H9 (cell line): ENCODE results near the gene UBAP1. TPM values are rescaled to one million over a fixed set of nuclear protein-coding genes. Genes with fewer than 3 reads are reported as not detected.

ENCODE experiments used
- DNase-seq: peaks from one replicate; pipeline ENCODE4 v3.0.0-alpha.2; 2017
- H2AFZ ChIP-seq: one replicate; pipeline ENCODE4 v1.6.1; 2013; ENCODE audit warnings: mild to moderate bottlenecking, low read length, control low read depth, moderate library complexity
- H2AK5ac ChIP-seq: 2 replicates; pipeline ENCODE4 v1.6.1; 2013; ENCODE audit warnings: low read length, control low read depth, mixed read lengths; ENCODE audit not compliant: insufficient read length
- H2BK120ac ChIP-seq: one replicate; pipeline ENCODE4 v1.6.1; 2013; ENCODE audit warnings: low read depth, mild to moderate bottlenecking, low read length, control low read depth, inconsistent platforms; ENCODE audit not compliant: poor library complexity, severe bottlenecking
- H2BK12ac ChIP-seq: 2 replicates; pipeline ENCODE4 v1.6.1; 2013; ENCODE audit warnings: low read length, control low read depth, mixed read lengths, low read depth; ENCODE audit not compliant: insufficient read length
- H2BK15ac ChIP-seq: 2 replicates; pipeline ENCODE4 v1.6.1; 2013; ENCODE audit warnings: low read depth, low read length, control low read depth
- H2BK20ac ChIP-seq: one replicate; pipeline ENCODE4 v1.6.1; 2013; ENCODE audit warnings: low read depth, mild to moderate bottlenecking, low read length, control low read depth, inconsistent platforms; ENCODE audit not compliant: poor library complexity, severe bottlenecking
- H2BK5ac ChIP-seq: 2 replicates; pipeline ENCODE4 v1.6.1; 2013; ENCODE audit warnings: low read length, control low read depth, mixed read lengths; ENCODE audit not compliant: insufficient read length
- H3K14ac ChIP-seq: 2 replicates; pipeline ENCODE4 v1.6.1; 2013; ENCODE audit warnings: low read length, control low read depth; ENCODE audit not compliant: insufficient read depth
- H3K18ac ChIP-seq: 2 replicates; pipeline ENCODE4 v1.6.1; 2013; ENCODE audit warnings: low read depth, mild to moderate bottlenecking, mixed read lengths, low read length, control low read depth; ENCODE audit not compliant: insufficient read length
- H3K23ac ChIP-seq: 2 replicates; pipeline ENCODE4 v1.6.1; 2013; ENCODE audit warnings: low read length, control low read depth, mixed read lengths, low read depth; ENCODE audit not compliant: insufficient read length
- H3K23me2 ChIP-seq: 2 replicates; pipeline ENCODE4 v1.6.1; 2013; ENCODE audit warnings: low read depth, mild to moderate bottlenecking, mixed read lengths, low read length, control low read depth; ENCODE audit not compliant: insufficient read length, poor library complexity, severe bottlenecking
- H3K27ac ChIP-seq: 2 replicates; pipeline ENCODE4 v1.5.1; 2013; ENCODE audit warnings: low read length, control low read depth, mixed read lengths, low read depth; ENCODE audit not compliant: insufficient read length
- H3K27me3 ChIP-seq: 2 replicates; pipeline ENCODE4 v1.6.1; 2013; ENCODE audit warnings: low read length, control low read depth, inconsistent platforms; ENCODE audit not compliant: insufficient read depth
- H3K4ac ChIP-seq: 2 replicates; pipeline ENCODE4 v1.6.1; 2013; ENCODE audit warnings: low read depth, mild to moderate bottlenecking, control low read depth, inconsistent platforms, low read length, moderate library complexity
- H3K4me1 ChIP-seq: 2 replicates; pipeline ENCODE4 v1.6.1; 2013; ENCODE audit warnings: low read length, control low read depth, inconsistent platforms; ENCODE audit not compliant: insufficient read depth
- H3K4me2 ChIP-seq: 2 replicates; pipeline ENCODE4 v1.6.1; 2013; ENCODE audit warnings: low read length, control low read depth, mixed read lengths; ENCODE audit not compliant: insufficient read length, insufficient read depth
- H3K56ac ChIP-seq: 2 replicates; pipeline ENCODE4 v1.6.1; 2013; ENCODE audit warnings: low read depth, mild to moderate bottlenecking, mixed read lengths, low read length, control low read depth; ENCODE audit not compliant: insufficient read length
- H3K79me1 ChIP-seq: 2 replicates; pipeline ENCODE4 v1.6.1; 2013; ENCODE audit warnings: low read depth, mild to moderate bottlenecking, moderate library complexity, low read length, control low read depth, inconsistent platforms; ENCODE audit not compliant: insufficient read depth, poor library complexity, severe bottlenecking
- H3K79me2 ChIP-seq: 2 replicates; pipeline ENCODE4 v1.6.1; 2013; ENCODE audit warnings: low read length, control low read depth, inconsistent platforms; ENCODE audit not compliant: insufficient read depth
- H3K9ac ChIP-seq: 2 replicates; pipeline ENCODE4 v1.6.1; 2013; ENCODE audit warnings: low read length, control low read depth, mixed read lengths; ENCODE audit not compliant: insufficient read length; ENCODE audit errors: extremely low read depth
- H3K9me3 ChIP-seq: one replicate; pipeline ENCODE4 v1.6.1; 2013; ENCODE audit warnings: low read depth, low read length, inconsistent platforms; ENCODE audit not compliant: control insufficient read depth
- H3T11ph ChIP-seq: one replicate; pipeline ENCODE4 v1.6.1; 2013; ENCODE audit warnings: mild to moderate bottlenecking, low read length, control low read depth, inconsistent platforms
- H4K20me1 ChIP-seq: one replicate; pipeline ENCODE4 v1.6.1; 2013; ENCODE audit not compliant: control insufficient read depth, insufficient read length, insufficient read depth
- H4K5ac ChIP-seq: 2 replicates; pipeline ENCODE4 v1.6.1; 2013; ENCODE audit warnings: low read depth, mild to moderate bottlenecking, mixed read lengths, low read length, control low read depth; ENCODE audit not compliant: insufficient read length
- H4K8ac ChIP-seq: replicated peaks from 2 replicates; pipeline ENCODE4 v1.6.1; 2013; ENCODE audit warnings: low read length, control low read depth, mixed read lengths, low read depth; ENCODE audit not compliant: insufficient read length
- H4K91ac ChIP-seq: 2 replicates; pipeline ENCODE4 v1.6.1; 2013; ENCODE audit warnings: low read depth, mild to moderate bottlenecking, moderate library complexity, mixed read lengths, low read length, control low read depth; ENCODE audit not compliant: insufficient read length
- H3K27ac Mint-ChIP-seq, 3 experiments: 2 replicates in 2 of 3; 3 replicates in 1 of 3; pipeline ENCODE4 v1.8.0; 2020 to 2021; ENCODE audit warnings: mixed read lengths in 3 of 3, mild to moderate bottlenecking in 1 of 3, moderate library complexity in 1 of 3
- H3K27me3 Mint-ChIP-seq: 2 replicates; pipeline ENCODE4 v1.8.0; 2021; ENCODE audit warnings: low read depth, mild to moderate bottlenecking, moderate library complexity, mixed read lengths
- H3K36me3 Mint-ChIP-seq, 3 experiments: 2 replicates in 2 of 3; 3 replicates in 1 of 3; pipeline ENCODE4 v1.8.0; 2020 to 2021; ENCODE audit warnings: low read depth in 3 of 3, mixed read lengths in 3 of 3; ENCODE audit not compliant: insufficient read depth in 1 of 3
- H3K4me1 Mint-ChIP-seq, 2 experiments: 2 replicates each; pipeline ENCODE4 v1.8.0; 2020; ENCODE audit warnings: mixed read lengths in 2 of 2
- H3K4me3 Mint-ChIP-seq, 2 experiments: 2 replicates in 1 of 2; 3 replicates in 1 of 2; pipeline ENCODE4 v1.8.0; 2020 to 2021; ENCODE audit warnings: mild to moderate bottlenecking in 2 of 2, mixed read lengths in 2 of 2, moderate library complexity in 1 of 2
- H3K9me3 Mint-ChIP-seq, 2 experiments: 2 replicates in 1 of 2; 3 replicates in 1 of 2; pipeline ENCODE4 v1.8.0; 2020; ENCODE audit warnings: mild to moderate bottlenecking in 2 of 2, mixed read lengths in 2 of 2, moderate library complexity in 1 of 2
- CTCF ChIP-seq: fragments of 200-600 bp; sonication (generic); conservative IDR thresholded peaks from 3 replicates; pipeline ENCODE4 v1.8.0; 2021; ENCODE audit warnings: antibody characterized with exemption, mild to moderate bottlenecking
- WGBS: extraction: QIAGEN DNeasy Blood & Tissue Kit; methylation state at CpG from one replicate; pipeline ENCODE4 v1.1.7; 2013; ENCODE audit warnings: missing lambda C conversion rate, low lambda C conversion rate, mixed read lengths; ENCODE audit not compliant: insufficient read length; ENCODE audit errors: extremely low coverage; 5-methylcytosine and 5-hydroxymethylcytosine counted together
- total RNA-seq: library from RNA; stranded (reverse); gene quantifications from 2 replicates; pipeline ENCODE4 v1.2.1, GENCODE V29; 2021

The UBAP1 gene
- total RNA-seq, 1 experiment from 2014 or later = 32.6 TPM

DNA sequence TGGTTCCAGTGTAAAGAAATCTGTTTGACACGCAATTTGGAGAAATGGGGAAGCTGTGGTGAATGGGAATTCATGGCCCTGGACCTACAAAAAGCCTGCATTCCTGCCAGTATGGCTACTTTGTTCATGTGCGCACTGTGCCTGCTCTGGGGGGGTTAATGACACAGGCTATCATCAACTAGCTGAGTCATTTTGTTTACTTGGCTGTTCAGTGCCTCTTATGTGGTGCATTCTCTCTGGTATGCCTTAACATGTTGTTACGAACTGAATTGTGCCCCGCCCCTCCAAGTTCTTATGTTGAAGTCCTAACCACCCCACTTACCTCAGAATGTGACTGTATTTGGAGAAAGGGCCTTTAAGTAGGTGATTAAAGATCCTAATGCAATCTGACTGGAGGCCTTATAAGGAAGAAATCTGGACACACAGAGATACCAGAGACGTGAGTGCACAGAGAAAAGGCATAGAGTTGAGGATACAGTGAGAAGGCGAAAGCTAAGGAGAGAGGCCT is 20.4 kb upstream of the UBAP1 start:
- no peak overlapping the region for H3K14ac ChIP-seq
- H4K5ac ChIP-seq = no peak overlapping the region
- no peak overlapping the region for H2BK15ac ChIP-seq
- H3K9me3 Mint-ChIP-seq = no peaks in the 10 kb centered on the region
- no peak overlapping the region for H3K23ac ChIP-seq
- 0 out of 2 replicates have a peak, but pooled peaks cover 2% of the 10 kb centered on the region for H3K4me1 ChIP-seq
- H4K20me1 ChIP-seq = no peaks in the 10 kb centered on the region
- no peak overlapping the region for H2BK20ac ChIP-seq
- no peak overlapping the region for H3K4ac ChIP-seq
- H3K18ac ChIP-seq = no peak overlapping the region
- no peak for DNase-seq
- no peak overlapping the region for H4K8ac ChIP-seq
- no peak overlapping the region for H3K4me3 Mint-ChIP-seq
- H3K9me3 ChIP-seq = no peaks in the 10 kb centered on the region
- no peak overlapping the region for H2AK5ac ChIP-seq
- no peak overlapping the region for H2BK12ac ChIP-seq
- H4K91ac ChIP-seq = no peak overlapping the region
- no peaks in the 10 kb centered on the region for H3K36me3 Mint-ChIP-seq
- no peaks in the 10 kb centered on the region for H3K27me3 ChIP-seq
- no peaks in the 10 kb centered on the region for H3K27me3 Mint-ChIP-seq
- no peak for TF ChIP-seq CTCF
- no peak overlapping the region for H3K9ac ChIP-seq
- H3K56ac ChIP-seq = no peak overlapping the region
- H3K27ac Mint-ChIP-seq = no peak overlapping the region
- no peak overlapping the region for H2BK120ac ChIP-seq
- no CpG with 5 or more reads among the region's 6 CpGs for WGBS
- H2BK5ac ChIP-seq = no peak overlapping the region
- H3K23me2 ChIP-seq = no peaks in the 10 kb centered on the region
- peaks cover 3 to 7% of the 10 kb centered on the region in 2 experiments for H3K4me1 Mint-ChIP-seq
- no peak overlapping the region for H3K4me2 ChIP-seq
- no peaks in the 10 kb centered on the region for H3K79me1 ChIP-seq
- no peak overlapping the region for H3K27ac ChIP-seq
- no peak overlapping the region for H2AFZ ChIP-seq
- H3T11ph ChIP-seq = no peak overlapping the region
- no peaks in the 10 kb centered on the region for H3K79me2 ChIP-seq
